HG02885 (cell line): ENCODE data around the gene SLC66A2.
"Not testable (repeated sequence)": the region's sequence is repeated elsewhere in the genome, so short reads cannot be mapped to it uniquely, and the experiment has no call there.

Source experiments
- ATAC-seq: cut with Tn5 transposase; IDR thresholded peaks from one replicate; pipeline ENCODE4 v1.9.1; 2021; ENCODE audit warnings: mild to moderate bottlenecking; ENCODE audit not compliant: unreplicated experiment, poor library complexity

The SLC66A2 gene

DNA sequence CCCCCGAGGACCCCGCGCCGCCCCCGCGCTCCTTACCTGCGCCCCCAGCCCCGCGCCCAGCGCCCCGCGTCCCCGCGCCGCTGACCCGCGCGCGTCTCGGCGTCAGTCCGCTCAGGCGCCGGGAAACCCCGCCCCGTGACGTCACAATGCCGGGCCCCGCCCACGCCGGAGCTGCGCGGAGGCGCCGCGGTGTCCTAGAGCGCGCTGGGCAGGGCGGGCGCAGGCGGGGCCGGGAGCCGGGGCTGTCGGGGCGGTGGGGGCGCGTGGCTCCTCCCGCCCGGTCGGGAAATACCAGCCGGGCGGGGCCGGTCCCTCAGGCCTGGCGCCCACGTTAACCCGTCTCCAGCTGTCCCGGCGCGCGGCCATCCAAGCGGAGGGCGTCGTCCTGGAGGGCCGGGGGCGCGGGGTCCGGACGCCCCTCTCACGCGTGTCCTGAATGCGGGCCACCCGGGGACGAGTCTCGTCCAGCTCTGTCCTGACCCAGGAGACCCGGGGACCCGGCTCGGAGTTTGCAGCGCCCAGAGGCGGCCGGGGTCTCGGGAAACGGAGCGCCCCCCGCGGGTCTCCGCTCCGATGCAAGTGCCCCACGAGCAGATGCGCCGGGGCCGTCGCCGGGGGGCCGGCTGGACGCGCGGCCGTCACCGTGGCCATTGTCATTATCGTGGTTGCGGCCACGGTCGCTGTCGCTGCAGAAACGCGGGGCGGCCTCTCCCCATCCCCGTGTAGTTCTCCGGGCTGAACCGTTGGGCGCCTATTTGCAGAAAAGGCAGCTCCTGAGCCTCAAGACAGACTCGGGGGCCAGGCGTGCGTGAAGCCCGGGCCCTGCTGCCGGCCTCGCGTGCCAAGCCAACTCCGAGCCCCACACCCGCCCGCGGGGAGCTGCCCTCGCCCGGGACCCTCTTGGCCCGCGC lies at the start of gene SLC66A2:
Gene SLC66A2 (minus strand): TSS at position 109 of the 911 bp plus-strand sequence. CDS start 727 bp downstream, outside the sequence.
- ATAC-seq, result peak; percentile 86

DNA sequence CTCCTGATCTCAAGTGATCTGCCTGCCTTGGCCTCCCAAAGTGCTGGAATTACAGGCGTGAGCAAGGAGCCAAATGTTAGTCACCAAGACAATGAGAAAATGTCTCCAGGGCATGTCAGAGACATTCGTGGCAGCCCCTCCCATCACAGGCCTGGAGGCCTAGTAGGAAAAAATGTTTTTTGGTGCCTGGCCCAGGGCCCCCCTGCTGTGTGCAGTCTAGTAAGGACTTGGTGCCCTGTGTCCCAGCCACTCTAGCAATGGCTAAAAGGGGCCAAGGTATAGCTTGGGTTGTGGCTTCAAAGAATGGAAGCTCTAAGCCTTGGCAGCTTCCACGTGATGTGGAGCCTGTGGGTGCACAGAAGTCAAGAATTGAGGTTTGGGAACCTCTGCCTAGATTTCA lies 49.4 kb upstream of the SLC66A2 start:
- ATAC-seq, result no peak

GRCh38 chr18:79999701-80000100 lies 48.2 kb upstream of the SLC66A2 start:
- ATAC-seq, result not testable (repeated sequence)

DNA sequence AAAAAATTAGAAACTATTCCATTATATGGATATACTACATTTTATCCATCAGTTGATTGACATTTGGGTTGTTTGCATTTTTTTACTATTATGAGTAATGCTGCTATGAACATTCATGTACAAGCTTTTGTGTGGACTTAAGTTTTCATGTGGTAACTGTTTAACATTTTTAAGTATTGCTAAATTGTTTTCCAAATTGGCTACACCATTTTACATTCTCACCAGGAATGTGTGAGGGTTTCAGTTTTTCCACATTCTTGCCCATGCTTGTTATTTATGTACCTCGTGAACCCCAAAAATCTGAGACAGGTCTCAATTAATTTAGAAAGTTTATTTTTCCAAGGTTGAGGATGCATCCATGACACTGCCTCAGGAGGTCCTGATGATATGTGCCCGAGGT lies 40.0 kb upstream of the SLC66A2 start:
- no peak for ATAC-seq

- ATAC-seq, result no peak
These were observed 37.7 kb upstream of the SLC66A2 start for GRCh38 chr18:79989195-79989497.

GRCh38 chr18:79988451-79989194 lies 37.2 kb upstream of the SLC66A2 start, which contains the start of gene TXNL4A:
Gene TXNL4A, minus strand, starts transcription at chr18:79988563. Its CDS starts 171 bp downstream, at chr18:79988392.
- peak; percentile 97 for ATAC-seq

- peak; percentile 69 for ATAC-seq
These were observed 36.6 kb upstream of the SLC66A2 start for GRCh38 chr18:79988071-79988450.

GRCh38 chr18:79987566-79987965 lies 36.1 kb upstream of the SLC66A2 start:
- ATAC-seq, result no peak

GRCh38 chr18:79986726-79987125 lies 35.3 kb upstream of the SLC66A2 start:
- no peak for ATAC-seq

DNA sequence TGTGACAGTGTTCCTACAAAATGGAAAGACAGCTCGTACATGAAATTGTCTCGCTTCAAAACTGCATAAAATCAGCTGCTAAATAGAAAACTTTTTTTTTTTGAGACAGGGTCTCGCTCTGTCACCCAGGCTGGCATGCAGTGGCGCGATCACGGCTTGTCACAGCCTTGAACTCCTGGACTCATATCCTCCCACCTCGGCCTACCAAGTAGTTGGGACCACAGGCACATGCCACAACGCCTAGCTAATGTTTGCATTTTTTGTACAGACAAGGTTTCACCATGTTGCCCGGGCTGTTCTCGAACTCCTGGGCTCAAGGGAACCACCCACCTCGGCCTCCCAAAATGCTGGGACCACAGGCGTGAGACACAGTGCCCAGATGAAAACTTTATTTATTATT lies 33.7 kb upstream of the SLC66A2 start:
- ATAC-seq, result no peak

DNA sequence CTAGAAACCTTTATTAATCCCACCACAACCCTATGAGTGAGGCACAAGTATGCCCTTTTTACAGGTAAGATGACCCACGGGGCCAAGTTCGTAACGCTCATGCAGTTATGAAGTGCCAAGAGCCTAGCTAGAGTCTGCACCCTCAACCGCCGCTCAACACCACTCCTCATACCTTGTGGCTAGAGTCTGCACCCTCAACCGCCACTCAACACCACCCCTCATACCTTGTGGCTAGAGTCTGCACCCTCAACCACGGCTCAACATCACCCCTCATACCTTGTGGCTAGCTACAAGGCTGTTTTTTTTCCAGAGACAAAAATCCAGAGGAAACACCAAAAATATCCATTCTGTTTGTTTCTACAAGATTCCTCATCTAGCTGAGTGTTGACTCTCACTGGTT lies 32.3 kb upstream of the SLC66A2 start:
- no peak for ATAC-seq

GRCh38 chr18:79983253-79983652 lies 31.8 kb upstream of the SLC66A2 start:
- no peak for ATAC-seq

DNA sequence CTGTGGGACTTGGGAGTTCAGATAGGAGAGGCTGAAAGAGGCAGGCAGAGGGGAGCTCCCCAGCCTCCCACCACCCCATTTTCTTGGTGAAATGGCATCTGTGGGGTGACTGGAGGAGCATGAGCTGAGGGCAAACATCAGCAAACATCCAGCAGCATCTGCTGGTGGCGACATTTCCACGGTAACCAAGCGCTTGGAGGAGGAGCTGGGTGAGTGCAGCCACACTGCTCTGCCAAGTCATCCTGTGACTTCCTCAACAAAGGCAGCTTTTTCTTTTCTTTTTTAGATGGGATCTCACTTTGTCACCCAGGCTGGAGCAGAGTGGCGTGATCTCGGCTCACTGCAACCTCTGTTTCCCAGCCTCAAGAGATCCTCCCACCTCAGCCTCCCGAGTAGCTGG lies 31.3 kb upstream of the SLC66A2 start:
- ATAC-seq, result no peak

- no peak for ATAC-seq
These were observed 29.1 kb upstream of the SLC66A2 start for GRCh38 chr18:79980585-79980984.

- ATAC-seq, result no peak
These were observed 28.4 kb upstream of the SLC66A2 start for GRCh38 chr18:79979843-79980242.

- no peak for ATAC-seq
These were observed 24.7 kb upstream of the SLC66A2 start for GRCh38 chr18:79975985-79976680.

DNA sequence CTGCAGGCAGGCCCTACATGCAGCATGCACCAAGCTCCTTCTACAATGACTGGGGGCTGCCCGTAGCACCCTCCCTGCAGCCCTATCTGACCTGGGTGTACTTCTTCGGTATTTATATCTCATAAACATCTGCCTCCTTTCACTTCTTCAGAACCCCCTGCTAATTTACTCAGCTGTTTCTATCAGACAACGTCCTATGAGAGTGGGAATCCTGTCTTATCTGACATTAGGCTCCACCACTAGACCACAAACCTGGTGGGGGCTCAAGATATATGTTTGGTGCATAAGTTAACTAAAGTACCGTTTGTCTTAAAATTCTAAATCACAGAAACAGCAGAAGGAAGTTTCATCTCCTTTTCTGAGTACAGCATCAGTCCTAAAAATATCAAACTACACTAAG lies 23.6 kb upstream of the SLC66A2 start:
- no peak for ATAC-seq

DNA sequence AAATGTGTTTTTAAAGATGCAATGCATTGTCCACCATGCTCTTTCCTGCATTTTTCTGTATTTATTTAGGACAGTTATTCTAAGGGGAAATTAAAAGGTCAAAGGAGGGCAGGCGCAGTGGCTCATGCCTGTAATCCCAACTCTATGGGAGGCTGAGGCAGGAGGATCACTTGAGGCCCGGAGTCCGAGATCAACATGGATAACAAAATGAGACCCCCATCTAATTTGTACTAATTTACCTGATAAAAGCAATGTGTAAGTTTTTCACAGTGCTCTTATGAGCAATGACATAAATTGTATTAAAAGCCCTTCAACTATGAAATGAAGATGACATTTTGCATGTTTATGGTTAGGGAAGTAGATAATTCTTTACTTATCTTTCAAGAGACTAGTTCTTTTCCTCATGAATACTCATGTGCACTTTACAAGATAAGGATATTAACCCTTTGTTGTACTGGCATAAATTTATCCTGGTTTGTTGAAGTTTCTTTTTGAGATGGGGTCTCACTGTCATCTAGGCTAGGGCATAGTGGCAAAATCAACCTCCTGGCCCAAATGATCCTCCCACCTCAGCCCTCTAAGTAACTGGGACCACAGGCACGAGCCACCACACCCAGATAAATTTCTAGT lies 22.7 kb upstream of the SLC66A2 start:
- no peak for ATAC-seq

DNA sequence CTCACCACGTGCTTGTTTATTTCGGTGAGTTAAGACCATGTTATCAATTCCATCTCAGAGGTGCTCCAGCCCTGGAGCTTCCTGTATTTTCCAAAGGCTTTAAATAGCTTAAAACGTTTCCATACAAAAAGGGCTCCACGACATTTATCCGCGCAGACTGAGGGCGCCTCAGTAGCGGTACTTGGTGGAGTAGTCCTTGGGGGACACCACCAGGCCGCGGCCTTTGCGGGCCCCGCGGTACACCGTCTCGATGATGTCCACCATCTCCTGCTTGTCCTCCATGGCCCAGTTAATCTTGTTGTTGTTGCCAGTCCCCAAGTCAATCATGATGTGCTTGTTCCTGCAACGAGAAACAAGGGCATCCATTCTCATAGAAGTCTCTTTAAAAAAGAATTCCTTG lies 22.1 kb upstream of the SLC66A2 start:
- ATAC-seq, result no peak

- ATAC-seq, result no peak
These were observed 21.3 kb upstream of the SLC66A2 start for GRCh38 chr18:79972720-79973119.
